MM.1S (cell line): ENCODE measurements around the gene ADGRG4.

ENCODE experiments used
- DNase-seq: peaks from one replicate; pipeline ENCODE4 v3.0.0-alpha.2; 2015
- H2AFZ ChIP-seq: fragments of 300-600 bp; sonication (generic); 2 replicates; pipeline ENCODE4 v1.6.0; 2016; ENCODE audit warnings: antibody characterized with exemption, low read length
- H3F3A ChIP-seq: fragments of 300-600 bp; sonication (generic); 2 replicates; pipeline ENCODE4 v1.6.1; 2016; ENCODE audit warnings: mild to moderate bottlenecking, antibody characterized with exemption, low read length, moderate library complexity, mixed read lengths; ENCODE audit not compliant: insufficient read depth
- H3K27ac ChIP-seq: fragments of 300-600 bp; sonication (generic); 2 replicates; pipeline ENCODE4 v1.5.1; 2016; ENCODE audit warnings: mild to moderate bottlenecking, low read length
- H3K27me3 ChIP-seq: fragments of 300-600 bp; sonication (generic); replicated peaks from 2 replicates; pipeline ENCODE4 v1.6.0; 2016; ENCODE audit warnings: low read length; ENCODE audit not compliant: insufficient read depth
- H3K36me3 ChIP-seq: fragments of 300-600 bp; sonication (generic); replicated peaks from 2 replicates; pipeline ENCODE4 v1.6.1; 2016; ENCODE audit warnings: mild to moderate bottlenecking, low read length, mixed read lengths; ENCODE audit not compliant: insufficient read depth
- H3K4me1 ChIP-seq: fragments of 300-600 bp; sonication (generic); 2 replicates; pipeline ENCODE4 v1.6.1; 2016; ENCODE audit warnings: low read length, mixed read lengths
- H3K4me2 ChIP-seq: fragments of 300-600 bp; sonication (generic); 2 replicates; pipeline ENCODE4 v1.6.0; 2016; ENCODE audit warnings: low read depth, low read length
- H3K4me3 ChIP-seq: fragments of 300-600 bp; sonication (generic); 2 replicates; pipeline ENCODE4 v1.5.1; 2016; ENCODE audit warnings: low read length, mixed read lengths
- H3K79me2 ChIP-seq: fragments of 300-600 bp; sonication (generic); 2 replicates; pipeline ENCODE4 v1.6.1; 2016; ENCODE audit warnings: mixed run types, low read length, mixed read lengths
- H3K9ac ChIP-seq: fragments of 300-600 bp; sonication (generic); 2 replicates; pipeline ENCODE4 v1.6.1; 2016; ENCODE audit warnings: low read length, mixed read lengths
- H3K9me2 ChIP-seq: fragments of 300-600 bp; sonication (generic); replicated peaks from 2 replicates; pipeline ENCODE4 v1.6.1; 2016; ENCODE audit warnings: mild to moderate bottlenecking, low read length, mixed read lengths; ENCODE audit not compliant: insufficient read depth
- H3K9me3 ChIP-seq: fragments of 300-600 bp; sonication (generic); replicated peaks from 2 replicates; pipeline ENCODE4 v1.6.1; 2016; ENCODE audit warnings: mild to moderate bottlenecking, low read length, mixed read lengths; ENCODE audit not compliant: insufficient read depth
- H4K20me1 ChIP-seq: fragments of 300-600 bp; sonication (generic); 2 replicates; pipeline ENCODE4 v1.6.1; 2016; ENCODE audit warnings: mild to moderate bottlenecking, low read length, moderate library complexity, mixed read lengths; ENCODE audit not compliant: insufficient read depth
- CTCF ChIP-seq: fragments of 300-600 bp; sonication (generic); IDR thresholded peaks from 2 replicates; pipeline ENCODE4 v1.5.1; 2016; ENCODE audit warnings: antibody characterized with exemption, low read length, mixed read lengths
- EZH2 ChIP-seq: fragments of 300-600 bp; sonication (generic); optimal IDR thresholded peaks from 2 replicates; pipeline ENCODE3; 2017; ENCODE audit warnings: low read depth, mild to moderate bottlenecking, antibody characterized with exemption, low read length, mixed read lengths
- EZH2phosphoT487 ChIP-seq: fragments of 300-600 bp; sonication (generic); IDR thresholded peaks from 2 replicates; pipeline ENCODE4 v1.6.1; 2018; ENCODE audit warnings: antibody characterized with exemption, low read length

ADGRG4 gene

DNA sequence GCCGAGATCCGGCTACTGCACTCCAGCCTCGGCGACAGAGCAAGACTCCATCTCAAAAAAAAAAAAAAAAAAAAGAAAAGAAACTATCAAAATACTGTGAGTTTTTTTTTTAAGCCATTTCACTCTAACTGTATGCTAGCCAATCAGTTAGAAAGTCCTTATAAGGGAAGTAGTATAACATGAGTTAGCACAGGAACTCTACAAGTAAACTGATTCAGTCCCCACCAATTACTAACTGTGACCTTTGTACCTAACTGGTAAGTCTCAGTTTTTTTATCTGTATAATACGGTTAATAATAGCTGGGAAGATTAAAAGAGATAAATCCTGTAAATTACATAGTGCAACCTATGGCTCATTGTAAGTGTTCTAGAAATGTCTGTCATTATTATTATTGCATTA lies 151.9 kb downstream of the ADGRG4 start:
- no peak overlapping the region for H2AFZ ChIP-seq

GRCh38 chrX:136453114-136453513 lies 152.4 kb downstream of the ADGRG4 start:
- H3F3A ChIP-seq = no peaks in the 10 kb centered on the region
- no peak for DNase-seq
- no peak overlapping the region for H3K9ac ChIP-seq
- H3K36me3 ChIP-seq = no peaks in the 10 kb centered on the region
- no peak for TF ChIP-seq EZH2phosphoT487
- no peak for TF ChIP-seq CTCF
- TF ChIP-seq EZH2 = no peak
- no peak overlapping the region for H2AFZ ChIP-seq
- H3K4me1 ChIP-seq = no peaks in the 10 kb centered on the region
- no peaks in the 10 kb centered on the region for H4K20me1 ChIP-seq
- no peaks in the 10 kb centered on the region for H3K9me2 ChIP-seq
- no peak overlapping the region for H3K27ac ChIP-seq
- no peaks in the 10 kb centered on the region for H3K79me2 ChIP-seq
- no peaks in the 10 kb centered on the region for H3K27me3 ChIP-seq
- no peaks in the 10 kb centered on the region for H3K9me3 ChIP-seq
- no peak overlapping the region for H3K4me3 ChIP-seq
- H3K4me2 ChIP-seq = no peak overlapping the region

More for the DNA sequence above, 151.9 kb downstream of the ADGRG4 start:
- Histone ChIP-seq H4K20me1 (no peaks in the 10 kb centered on the region), H3K9me3 (no peaks in the 10 kb centered on the region), H3K4me3 (no peak overlapping the region), H3K27ac (no peak overlapping the region), H3K27me3 (no peaks in the 10 kb centered on the region), H3K9ac (no peak overlapping the region), H3F3A (no peaks in the 10 kb centered on the region), H3K79me2 (no peaks in the 10 kb centered on the region), H3K4me1 (no peaks in the 10 kb centered on the region), H3K36me3 (no peaks in the 10 kb centered on the region), H3K9me2 (no peaks in the 10 kb centered on the region), H3K4me2 (no peak overlapping the region)
- TF ChIP-seq EZH2 (no peak), EZH2phosphoT487 (no peak), CTCF (no peak)
- no peak for DNase-seq

- Histone ChIP-seq H2AFZ (no peak overlapping the region), H3K4me3 (no peak overlapping the region), H3K4me2 (no peak overlapping the region), H4K20me1 (no peaks in the 10 kb centered on the region), H3K9me2 (no peaks in the 10 kb centered on the region), H3K4me1 (no peaks in the 10 kb centered on the region), H3K27ac (no peak overlapping the region), H3K27me3 (no peaks in the 10 kb centered on the region), H3K36me3 (no peaks in the 10 kb centered on the region), H3K9me3 (no peaks in the 10 kb centered on the region), H3K9ac (no peak overlapping the region), H3K79me2 (no peaks in the 10 kb centered on the region), H3F3A (no peaks in the 10 kb centered on the region)
- no peak for DNase-seq
- no peak for TF ChIP-seq EZH2
Measured at GRCh38 chrX:136453771-136454170, 153.0 kb downstream of the ADGRG4 start.

DNA sequence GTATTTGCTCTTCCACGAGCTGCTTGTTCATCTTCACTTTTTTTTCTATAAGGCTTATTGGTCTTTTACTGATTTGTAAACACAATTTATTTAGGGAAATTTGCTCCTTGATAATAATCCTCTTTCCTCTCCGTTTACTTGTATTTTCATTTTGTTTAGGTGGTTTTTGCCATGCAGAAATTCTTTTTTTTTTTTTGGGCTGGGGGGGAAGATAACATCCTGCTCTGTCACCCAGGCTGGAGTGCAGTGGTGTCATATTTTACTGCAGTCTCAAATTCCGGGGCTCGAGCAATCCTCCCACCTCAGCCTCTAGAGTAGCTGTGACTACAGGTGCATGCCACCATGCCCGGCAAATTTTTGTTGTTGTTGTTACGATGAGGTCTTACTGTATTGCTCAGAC lies 155.4 kb downstream of the ADGRG4 start:
- Histone ChIP-seq H3K4me3 (no peak overlapping the region), H2AFZ (no peak overlapping the region), H3K27ac (no peak overlapping the region), H3K9ac (no peak overlapping the region), H3K79me2 (no peaks in the 10 kb centered on the region), H3K27me3 (no peaks in the 10 kb centered on the region), H3K4me1 (no peaks in the 10 kb centered on the region), H3K4me2 (no peak overlapping the region), H3K9me2 (no peaks in the 10 kb centered on the region), H3K9me3 (no peaks in the 10 kb centered on the region), H4K20me1 (no peaks in the 10 kb centered on the region), H3K36me3 (no peaks in the 10 kb centered on the region), H3F3A (no peaks in the 10 kb centered on the region)
- DNase-seq = no peak
- no peak for TF ChIP-seq EZH2phosphoT487
- TF ChIP-seq CTCF = no peak
- TF ChIP-seq EZH2 = no peak
